Brain microvascular endothelial cell (primary cell): ENCODE data around the gene ABCA3.

Experiments
- DNase-seq: peaks from one replicate; pipeline ENCODE4 v3.0.0-alpha.2; 2020
- H3K27ac ChIP-seq: fragments of 250-450 bp; sonication (Bioruptor Pico); 2 replicates; pipeline ENCODE4 v1.5.1; 2020; ENCODE audit warnings: mild to moderate bottlenecking, moderate library complexity
- H3K27me3 ChIP-seq: fragments of 250-450 bp; sonication (Bioruptor Pico); replicated peaks from 2 replicates; pipeline ENCODE4 v1.5.1; 2020; ENCODE audit warnings: mild to moderate bottlenecking
- H3K36me3 ChIP-seq: fragments of 250-450 bp; sonication (Bioruptor Pico); replicated peaks from 2 replicates; pipeline ENCODE4 v1.5.1; 2020; ENCODE audit warnings: mild to moderate bottlenecking
- H3K4me3 ChIP-seq: 2 replicates; pipeline ENCODE4 v1.5.1; 2011; ENCODE audit warnings: low read depth, mild to moderate bottlenecking, control low read depth, low read length, moderate library complexity
- in situ Hi-C: cut with HindIII; loops from 2 replicates; pipeline ENCODE4 v1.10.0; 2017; ENCODE audit warnings: low sequenced_read_pairs, low pct_ligation_motif_present
- TF ChIP-seq, protein P1 (sequence below): IDR thresholded peaks from 2 replicates; pipeline ENCODE4 v1.5.1; 2011; ENCODE audit warnings: low read depth, mild to moderate bottlenecking, moderate library complexity, low read length, control low read depth, inconsistent platforms; ENCODE audit errors: missing control alignments

The ABCA3 gene

GRCh38 chr16:2287916-2288547 is 52.5 kb downstream of the ABCA3 start:
- no peaks in the 10 kb centered on the region for H3K36me3 ChIP-seq
- no peaks in the 10 kb centered on the region for H3K27me3 ChIP-seq
- H3K4me3 ChIP-seq = no peak overlapping the region
- TF ChIP-seq, protein P1, sequence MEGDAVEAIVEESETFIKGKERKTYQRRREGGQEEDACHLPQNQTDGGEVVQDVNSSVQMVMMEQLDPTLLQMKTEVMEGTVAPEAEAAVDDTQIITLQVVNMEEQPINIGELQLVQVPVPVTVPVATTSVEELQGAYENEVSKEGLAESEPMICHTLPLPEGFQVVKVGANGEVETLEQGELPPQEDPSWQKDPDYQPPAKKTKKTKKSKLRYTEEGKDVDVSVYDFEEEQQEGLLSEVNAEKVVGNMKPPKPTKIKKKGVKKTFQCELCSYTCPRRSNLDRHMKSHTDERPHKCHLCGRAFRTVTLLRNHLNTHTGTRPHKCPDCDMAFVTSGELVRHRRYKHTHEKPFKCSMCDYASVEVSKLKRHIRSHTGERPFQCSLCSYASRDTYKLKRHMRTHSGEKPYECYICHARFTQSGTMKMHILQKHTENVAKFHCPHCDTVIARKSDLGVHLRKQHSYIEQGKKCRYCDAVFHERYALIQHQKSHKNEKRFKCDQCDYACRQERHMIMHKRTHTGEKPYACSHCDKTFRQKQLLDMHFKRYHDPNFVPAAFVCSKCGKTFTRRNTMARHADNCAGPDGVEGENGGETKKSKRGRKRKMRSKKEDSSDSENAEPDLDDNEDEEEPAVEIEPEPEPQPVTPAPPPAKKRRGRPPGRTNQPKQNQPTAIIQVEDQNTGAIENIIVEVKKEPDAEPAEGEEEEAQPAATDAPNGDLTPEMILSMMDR = no peak
- no peak for DNase-seq
- H3K27ac ChIP-seq = no peak overlapping the region
- in situ Hi-C loops = no loop called here

DNA sequence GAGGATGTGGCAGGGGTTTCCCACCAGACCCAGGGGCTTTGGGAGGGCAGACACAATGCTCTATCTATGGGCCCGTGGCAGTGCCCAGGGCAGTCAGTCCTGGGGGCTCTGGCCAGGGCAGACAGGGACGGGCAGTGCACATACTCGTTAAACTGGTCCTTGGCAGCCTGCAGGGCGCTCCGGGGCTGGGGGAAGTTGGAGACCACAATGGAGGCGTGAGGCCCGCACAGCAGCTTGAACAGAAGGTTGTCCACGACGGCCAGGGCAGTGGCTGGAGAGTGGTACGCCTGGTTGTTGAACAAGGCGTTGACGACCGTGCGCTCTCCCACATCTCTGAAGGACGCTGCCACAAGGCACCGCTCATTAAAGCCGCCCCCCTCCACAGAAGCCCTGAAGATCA is 54.0 kb downstream of the ABCA3 start:
- TF ChIP-seq, protein P1 = no peak
- H3K4me3 ChIP-seq = no peak overlapping the region
- in situ Hi-C loops = no loop called here
- no peak for DNase-seq
- H3K36me3 ChIP-seq = no peaks in the 10 kb centered on the region
- no peak overlapping the region for H3K27ac ChIP-seq
- H3K27me3 ChIP-seq = no peaks in the 10 kb centered on the region

- TF ChIP-seq, protein P1 = no peak
Observed at GRCh38 chr16:2285731-2286191, 54.8 kb downstream of the ABCA3 start.

DNA sequence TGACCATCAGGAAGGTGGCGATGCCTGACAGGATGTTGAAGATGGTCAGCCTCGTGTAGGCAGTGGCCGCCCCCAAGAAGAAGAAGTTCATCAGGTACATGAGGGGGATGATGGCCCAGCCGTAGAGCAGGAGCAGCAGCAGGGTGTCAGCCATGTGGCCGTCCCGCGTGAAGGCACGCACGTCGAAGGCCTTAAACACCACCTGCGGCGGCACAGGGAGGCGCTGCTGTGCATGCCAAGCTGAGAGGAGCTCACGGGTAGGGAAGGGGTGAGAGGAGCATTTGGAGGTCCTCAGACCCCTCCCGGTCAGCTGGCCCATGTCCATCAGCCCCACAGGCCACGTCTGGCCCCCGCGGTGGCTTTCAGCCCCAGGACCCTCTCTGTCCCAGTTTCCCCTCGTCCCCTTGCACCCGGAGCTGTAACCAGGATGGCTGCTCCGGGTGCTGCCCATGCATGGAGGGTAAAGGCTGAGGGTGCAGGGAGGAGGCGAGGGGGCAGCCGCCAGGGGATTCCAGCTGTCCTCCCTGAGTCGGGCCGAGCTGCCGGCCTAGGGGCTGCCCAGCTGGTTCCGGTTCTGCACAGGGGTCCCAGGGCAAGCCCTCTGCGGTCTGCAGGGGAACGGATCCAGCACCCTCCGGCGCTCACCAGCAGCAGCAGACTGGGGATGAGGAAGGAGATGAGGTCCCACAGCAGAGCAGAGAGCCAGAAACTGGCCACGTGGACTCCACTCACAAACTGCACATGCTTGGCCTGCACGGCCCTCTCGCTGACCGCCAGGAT is 55.5 kb downstream of the ABCA3 start:
- in situ Hi-C loops = no loop called here
- no peaks in the 10 kb centered on the region for H3K27me3 ChIP-seq
- H3K36me3 ChIP-seq = no peaks in the 10 kb centered on the region
- TF ChIP-seq, protein P1 = no peak
- no peak overlapping the region for H3K4me3 ChIP-seq
- H3K27ac ChIP-seq = no peak overlapping the region
- DNase-seq = no peak

More at GRCh38 chr16:2285731-2286191, 54.8 kb downstream of the ABCA3 start:
- H3K27ac ChIP-seq = no peak overlapping the region
- H3K4me3 ChIP-seq = no peak overlapping the region
- no peaks in the 10 kb centered on the region for H3K27me3 ChIP-seq
- no peaks in the 10 kb centered on the region for H3K36me3 ChIP-seq
- DNase-seq = no peak
- in situ Hi-C loops = no loop called here

DNA sequence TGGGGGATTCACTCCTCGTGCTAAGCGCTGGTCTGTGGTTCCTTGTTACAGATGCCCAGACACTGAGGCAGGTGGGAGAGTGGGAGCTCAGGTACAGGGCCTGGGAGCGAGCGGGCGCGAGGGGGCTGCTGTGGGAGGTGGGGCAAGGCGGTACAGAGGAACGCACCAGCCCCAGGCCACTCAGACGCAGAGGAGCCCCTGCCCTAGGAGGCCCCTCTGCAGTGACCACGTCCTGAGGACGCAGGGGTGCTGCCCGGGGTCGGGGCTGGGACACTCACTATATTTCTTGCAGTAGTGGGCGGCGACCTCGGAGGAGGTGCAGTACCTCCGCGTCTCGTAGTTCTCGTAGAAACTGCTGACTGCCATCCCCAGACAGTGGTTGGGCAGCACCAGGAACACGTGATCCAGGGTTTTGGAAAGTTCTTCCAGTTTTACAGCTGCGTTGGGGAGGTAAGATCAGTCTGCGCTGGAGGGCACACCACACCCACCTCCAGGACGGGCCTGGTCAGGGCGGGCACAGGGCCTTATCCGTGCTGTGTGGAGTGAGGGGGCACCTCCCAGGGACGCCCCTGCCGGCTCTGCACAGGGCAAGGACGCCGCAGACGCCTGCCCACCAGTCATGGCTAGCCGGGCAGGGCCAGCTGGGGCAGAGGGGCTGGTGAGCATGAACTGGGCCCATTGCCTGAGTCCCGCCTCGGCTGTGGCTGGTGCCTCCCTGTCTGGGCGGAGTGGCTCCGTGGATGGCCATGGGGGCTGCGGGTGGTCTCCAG is 56.3 kb downstream of the ABCA3 start:
- DNase-seq = no peak
- in situ Hi-C loops = no loop called here
- TF ChIP-seq, protein P1 = no peak
- no peaks in the 10 kb centered on the region for H3K36me3 ChIP-seq
- H3K27me3 ChIP-seq = no peaks in the 10 kb centered on the region
- H3K27ac ChIP-seq = no peak overlapping the region
- H3K4me3 ChIP-seq = no peak overlapping the region
